ENCODE data around the gene RGS7. TPM values are rescaled to one million over a fixed set of nuclear protein-coding genes. Genes with fewer than 3 reads are reported as not detected.

RGS7 gene
- total RNA-seq, 1 experiment from 2014 or later: 1.5 TPM

GRCh38 chr1:241012708-241013340 is 344.2 kb downstream of the RGS7 start:
- peak overlapping the region; percentile 92 to 97 (median 94) for H3K27ac Mint-ChIP-seq

More at GRCh38 chr1:241012708-241013340, 344.2 kb downstream of the RGS7 start:
- H2AK5ac ChIP-seq (ENCODE audit: insufficient read length, low read length): no peak overlapping the region
- H2BK120ac ChIP-seq (ENCODE audit: low read depth, low read length, poor library complexity, severe bottlenecking): peak overlapping the region; percentile 12
- no peak overlapping the region for H3K4ac ChIP-seq (ENCODE audit: low read depth, low read length)
- no peak overlapping the region for H2BK15ac ChIP-seq (ENCODE audit: low read depth, low read length)
- peaks cover 12% of the 10 kb centered on the region; the same call in 1 of the 2 replicates for H3K4me1 ChIP-seq (ENCODE audit: insufficient read depth, low read length)
- H3K79me2 ChIP-seq (ENCODE audit: insufficient read depth, low read length): no peaks in the 10 kb centered on the region
- no peaks in the 10 kb centered on the region for H4K20me1 ChIP-seq (ENCODE audit: control insufficient read depth, insufficient read depth, insufficient read length)
- H3K27me3 ChIP-seq (ENCODE audit: insufficient read depth, low read length): no peaks in the 10 kb centered on the region
- peak overlapping the region; percentile 19 for H3K4me2 ChIP-seq (ENCODE audit: insufficient read depth, insufficient read length, low read length)
- TF ChIP-seq CTCF (conservative IDR thresholded peaks at IDR 0.05): no peak
- H3T11ph ChIP-seq (ENCODE audit: low read length): no peak overlapping the region
- no peaks in the 10 kb centered on the region for H3K23me2 ChIP-seq (ENCODE audit: insufficient read length, low read depth, low read length, poor library complexity, severe bottlenecking)
- no CpG with 5 or more reads among the region's 7 CpGs for WGBS (ENCODE audit: extremely low coverage, insufficient read length, low lambda C conversion rate)
- no peaks in the 10 kb centered on the region for H3K79me1 ChIP-seq (ENCODE audit: insufficient read depth, low read depth, low read length, poor library complexity, severe bottlenecking)
- no peak overlapping the region for H4K91ac ChIP-seq (ENCODE audit: insufficient read length, low read depth, low read length)
- Mint-ChIP-seq H3K4me1 (peaks cover 51 to 60% of the 10 kb centered on the region in 2 experiments), H3K4me3 (no peak overlapping the region), H3K27me3 (ENCODE audit: low read depth) (no peaks in the 10 kb centered on the region), H3K36me3 (ENCODE audit: insufficient read depth in 1 of 3, low read depth in 3 of 3) (peaks cover 13 to 28% (median 20%) of the 10 kb centered on the region in 3 experiments), H3K9me3 (peaks cover 16 to 17% of the 10 kb centered on the region in 2 experiments)
- H3K23ac ChIP-seq (ENCODE audit: insufficient read length, low read depth, low read length): no peak overlapping the region
- H3K14ac ChIP-seq (ENCODE audit: insufficient read depth, low read length): no peak overlapping the region
- no peak overlapping the region for H2BK20ac ChIP-seq (ENCODE audit: low read depth, low read length, poor library complexity, severe bottlenecking)
- no peak overlapping the region for H4K5ac ChIP-seq (ENCODE audit: insufficient read length, low read depth, low read length)
- no peak overlapping the region for H4K8ac ChIP-seq (replicated peaks; ENCODE audit: insufficient read length, low read depth, low read length)
- H3K18ac ChIP-seq (ENCODE audit: insufficient read length, low read depth, low read length): no peak overlapping the region
- peak; percentile 60 for DNase-seq
- peak overlapping the region; percentile 98 for H3K27ac ChIP-seq (ENCODE audit: insufficient read length, low read depth, low read length)
- no peaks in the 10 kb centered on the region for H3K9me3 ChIP-seq (ENCODE audit: control insufficient read depth, low read depth, low read length)
- H2AFZ ChIP-seq (ENCODE audit: low read length): no peak overlapping the region
- no peak overlapping the region for H2BK5ac ChIP-seq (ENCODE audit: insufficient read length, low read length)
- no peak overlapping the region for H3K9ac ChIP-seq (ENCODE audit: extremely low read depth, insufficient read length, low read length)
- no peak overlapping the region for H3K56ac ChIP-seq (ENCODE audit: insufficient read length, low read depth, low read length)
- H2BK12ac ChIP-seq (ENCODE audit: insufficient read length, low read depth, low read length): no peak overlapping the region
